ENCODE data around the gene RAD51B.
A peak's percentile ranks its signal among the peaks of the same experiment; 100 is the strongest.

The RAD51B gene

DNA sequence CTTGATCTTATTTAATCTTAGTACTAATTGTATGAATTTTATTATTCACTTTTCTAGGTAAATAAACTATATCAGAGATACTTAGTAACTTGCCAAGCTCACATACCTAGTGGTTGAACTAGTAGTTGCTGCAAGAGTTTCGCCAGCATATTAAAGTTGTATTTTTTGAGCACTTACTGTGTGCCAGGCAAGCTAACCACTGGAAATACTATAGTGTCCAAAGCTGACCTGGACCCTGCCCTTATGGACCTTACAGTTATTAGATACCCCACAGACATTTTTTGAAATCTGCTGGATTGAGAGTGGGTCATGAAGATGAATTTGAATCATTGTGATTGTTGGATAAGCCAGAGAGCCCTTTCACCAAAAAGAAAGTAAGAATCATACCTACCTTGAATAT, 125.0 kb downstream of the RAD51B start:
- no peak for ATAC-seq (ENCODE audit: low read depth)
- no peaks in the 10 kb centered on the region for H3K27me3 ChIP-seq (ENCODE audit: insufficient read depth, poor library complexity, severe bottlenecking)
- TF ChIP-seq, protein P1, sequence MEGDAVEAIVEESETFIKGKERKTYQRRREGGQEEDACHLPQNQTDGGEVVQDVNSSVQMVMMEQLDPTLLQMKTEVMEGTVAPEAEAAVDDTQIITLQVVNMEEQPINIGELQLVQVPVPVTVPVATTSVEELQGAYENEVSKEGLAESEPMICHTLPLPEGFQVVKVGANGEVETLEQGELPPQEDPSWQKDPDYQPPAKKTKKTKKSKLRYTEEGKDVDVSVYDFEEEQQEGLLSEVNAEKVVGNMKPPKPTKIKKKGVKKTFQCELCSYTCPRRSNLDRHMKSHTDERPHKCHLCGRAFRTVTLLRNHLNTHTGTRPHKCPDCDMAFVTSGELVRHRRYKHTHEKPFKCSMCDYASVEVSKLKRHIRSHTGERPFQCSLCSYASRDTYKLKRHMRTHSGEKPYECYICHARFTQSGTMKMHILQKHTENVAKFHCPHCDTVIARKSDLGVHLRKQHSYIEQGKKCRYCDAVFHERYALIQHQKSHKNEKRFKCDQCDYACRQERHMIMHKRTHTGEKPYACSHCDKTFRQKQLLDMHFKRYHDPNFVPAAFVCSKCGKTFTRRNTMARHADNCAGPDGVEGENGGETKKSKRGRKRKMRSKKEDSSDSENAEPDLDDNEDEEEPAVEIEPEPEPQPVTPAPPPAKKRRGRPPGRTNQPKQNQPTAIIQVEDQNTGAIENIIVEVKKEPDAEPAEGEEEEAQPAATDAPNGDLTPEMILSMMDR (IDR thresholded peaks at IDR 0.05; ENCODE audit: poor library complexity, severe bottlenecking) = no peak
- H3K36me3 ChIP-seq (ENCODE audit: low read depth) = 0 out of 2 replicates have a peak, but pooled peaks cover 3% of the 10 kb centered on the region
- H3K4me3 ChIP-seq (ENCODE audit: severe bottlenecking) = no peak overlapping the region
- peak overlapping the region; percentile 27 for H3K27ac ChIP-seq (ENCODE audit: poor library complexity, severe bottlenecking)
- H3K9me3 ChIP-seq (ENCODE audit: severe bottlenecking) = no peaks in the 10 kb centered on the region
- DNase-seq (ENCODE audit: low spot score) = no peak
- H3K4me1 ChIP-seq (ENCODE audit: insufficient read depth, poor library complexity, severe bottlenecking) = peaks cover 37% of the 10 kb centered on the region

DNA sequence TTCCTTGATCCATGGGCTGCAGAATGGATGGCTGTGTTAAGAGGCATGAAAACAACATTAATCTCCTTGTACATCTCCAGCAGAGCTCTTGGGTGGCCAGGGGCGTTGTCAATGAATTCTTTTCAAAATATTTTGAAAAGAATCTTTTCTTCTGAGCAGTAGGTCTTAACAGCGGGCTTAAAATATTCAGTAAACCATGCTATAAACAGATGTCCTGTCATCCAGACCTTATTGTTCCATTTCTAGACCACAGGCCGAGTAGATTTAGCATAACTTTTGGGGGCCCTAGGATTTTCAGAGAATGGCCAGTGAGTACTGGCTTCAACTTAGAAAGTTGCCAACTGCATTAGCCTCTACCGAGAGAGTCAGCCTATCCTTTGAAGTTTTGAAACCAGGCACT, 130.2 kb downstream of the RAD51B start:
- Histone ChIP-seq H3K4me1 (ENCODE audit: insufficient read depth, poor library complexity, severe bottlenecking) (no peaks in the 10 kb centered on the region), H3K9me3 (ENCODE audit: severe bottlenecking) (no peaks in the 10 kb centered on the region), H3K27ac (ENCODE audit: poor library complexity, severe bottlenecking) (no peak overlapping the region), H3K27me3 (ENCODE audit: insufficient read depth, poor library complexity, severe bottlenecking) (no peaks in the 10 kb centered on the region), H3K36me3 (ENCODE audit: low read depth) (0 out of 2 replicates have a peak, but pooled peaks cover 3% of the 10 kb centered on the region), H3K4me3 (ENCODE audit: severe bottlenecking) (no peak overlapping the region)
- DNase-seq (ENCODE audit: low spot score) = no peak
- TF ChIP-seq, protein P1 (IDR thresholded peaks at IDR 0.05; ENCODE audit: poor library complexity, severe bottlenecking) = no peak
- no peak for ATAC-seq (ENCODE audit: low read depth)

DNA sequence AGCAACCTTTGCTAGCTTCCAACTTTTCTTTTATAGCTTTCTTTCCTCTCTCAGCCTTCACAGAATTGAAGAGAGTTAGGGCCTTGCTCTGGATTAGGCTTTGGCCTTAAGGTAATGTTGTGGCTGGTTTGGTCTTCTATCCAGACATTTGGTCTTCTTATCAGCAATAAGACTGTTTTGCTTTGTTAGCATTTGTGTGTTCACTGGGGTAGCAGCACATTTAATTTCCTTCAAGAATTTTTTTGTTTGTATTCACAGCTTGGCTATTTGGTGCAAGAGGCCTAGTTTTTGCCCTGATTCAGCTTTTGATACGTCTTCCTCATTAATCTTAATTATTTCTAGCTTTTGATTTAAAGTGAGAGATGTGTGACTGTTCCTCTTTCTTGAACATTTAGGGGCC, 130.8 kb downstream of the RAD51B start:
- Histone ChIP-seq H3K9me3 (ENCODE audit: severe bottlenecking) (no peaks in the 10 kb centered on the region), H3K27ac (ENCODE audit: poor library complexity, severe bottlenecking) (no peak overlapping the region), H3K4me3 (ENCODE audit: severe bottlenecking) (no peak overlapping the region), H3K36me3 (ENCODE audit: low read depth) (peaks cover 7% of the 10 kb centered on the region; the same call in 1 of the 2 replicates), H3K27me3 (ENCODE audit: insufficient read depth, poor library complexity, severe bottlenecking) (no peaks in the 10 kb centered on the region), H3K4me1 (ENCODE audit: insufficient read depth, poor library complexity, severe bottlenecking) (no peaks in the 10 kb centered on the region)
- no peak for DNase-seq (ENCODE audit: low spot score)
- TF ChIP-seq, protein P1 (IDR thresholded peaks at IDR 0.05; ENCODE audit: poor library complexity, severe bottlenecking) = no peak
- ATAC-seq (ENCODE audit: low read depth) = no peak

DNA sequence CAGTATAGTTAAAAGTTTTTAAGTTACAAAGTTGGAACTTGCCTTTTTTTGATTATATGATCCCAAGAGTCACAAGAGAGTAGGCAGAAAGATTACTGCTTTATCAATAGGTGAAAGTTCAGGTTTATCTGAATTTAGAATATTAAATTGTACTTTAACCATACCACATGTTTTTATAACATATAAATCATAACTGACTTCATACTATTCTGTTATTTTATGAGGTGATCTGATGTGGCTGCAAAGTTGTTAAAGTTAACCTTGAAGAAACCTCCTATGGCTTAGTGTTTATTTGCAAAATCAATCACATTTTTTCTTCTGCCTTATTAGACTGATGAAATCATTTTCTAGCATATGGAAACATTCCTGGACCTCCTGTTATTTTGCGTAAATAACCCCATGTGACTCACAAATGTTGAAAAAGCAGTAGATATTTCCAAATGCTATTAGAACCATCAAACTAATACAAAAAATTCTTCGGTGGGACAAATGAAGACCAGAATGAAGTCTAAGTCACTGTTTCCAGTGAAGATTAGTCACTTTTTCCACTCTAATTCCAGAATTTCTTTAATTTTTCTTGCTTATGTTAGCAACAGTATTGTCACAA, 132.1 kb downstream of the RAD51B start:
- H3K4me3 ChIP-seq (ENCODE audit: severe bottlenecking) = no peak overlapping the region
- ATAC-seq (ENCODE audit: low read depth) = no peak

DNA sequence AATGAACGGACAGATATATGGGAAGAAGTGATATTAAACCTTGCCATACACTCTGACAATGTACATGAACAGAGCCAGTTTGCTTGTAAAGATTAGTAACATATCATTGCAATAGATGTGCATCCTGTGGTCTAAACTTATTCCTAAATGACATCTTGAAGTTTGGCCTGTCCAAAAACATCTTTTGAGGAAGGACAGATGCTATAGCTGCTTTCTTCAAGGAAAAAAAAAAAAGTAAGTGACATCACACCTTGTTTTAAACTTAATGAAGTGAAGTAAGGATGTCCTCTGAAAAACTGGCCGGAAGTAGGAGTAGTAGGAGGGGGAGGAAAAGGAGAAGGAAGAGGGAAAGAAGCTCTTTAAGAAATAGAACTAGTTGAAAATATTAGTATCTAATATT, 132.8 kb downstream of the RAD51B start:
- H3K9me3 ChIP-seq (ENCODE audit: severe bottlenecking) = no peaks in the 10 kb centered on the region
- no peak for ATAC-seq (ENCODE audit: low read depth)
- no peak overlapping the region for H3K27ac ChIP-seq (ENCODE audit: poor library complexity, severe bottlenecking)
- H3K36me3 ChIP-seq (ENCODE audit: low read depth) = peaks cover 9% of the 10 kb centered on the region; the same call in 1 of the 2 replicates
- no peak overlapping the region for H3K4me3 ChIP-seq (ENCODE audit: severe bottlenecking)
- TF ChIP-seq, protein P1 (IDR thresholded peaks at IDR 0.05; ENCODE audit: poor library complexity, severe bottlenecking) = no peak
- no peaks in the 10 kb centered on the region for H3K27me3 ChIP-seq (ENCODE audit: insufficient read depth, poor library complexity, severe bottlenecking)
- no peak for DNase-seq (ENCODE audit: low spot score)
- no peaks in the 10 kb centered on the region for H3K4me1 ChIP-seq (ENCODE audit: insufficient read depth, poor library complexity, severe bottlenecking)

More for the DNA sequence above, 132.1 kb downstream of the RAD51B start:
- peaks cover 9% of the 10 kb centered on the region; the same call in 1 of the 2 replicates for H3K36me3 ChIP-seq (ENCODE audit: low read depth)
- H3K9me3 ChIP-seq (ENCODE audit: severe bottlenecking) = no peaks in the 10 kb centered on the region
- no peaks in the 10 kb centered on the region for H3K27me3 ChIP-seq (ENCODE audit: insufficient read depth, poor library complexity, severe bottlenecking)
- no peak for DNase-seq (ENCODE audit: low spot score)
- H3K27ac ChIP-seq (ENCODE audit: poor library complexity, severe bottlenecking) = no peak overlapping the region
- no peaks in the 10 kb centered on the region for H3K4me1 ChIP-seq (ENCODE audit: insufficient read depth, poor library complexity, severe bottlenecking)
- TF ChIP-seq, protein P1 (IDR thresholded peaks at IDR 0.05; ENCODE audit: poor library complexity, severe bottlenecking) = no peak

Data from RWPE2 (cell line).